Spleen (tissue), 7 donors: ENCODE results near the gene TIMP2.

ENCODE experiments used
- CTCF ChIP-seq, 11 experiments: fragments of 200-600 bp in 7 of 11; fragments of 450-650 bp in 4 of 11; sonication (generic) in 4 of 11; IDR thresholded peaks in 8 of 11; conservative IDR thresholded peaks in 3 of 11; 1 replicate in 7 of 11; 2 replicates in 4 of 11; pipeline versions ENCODE4 v1.4.0 to v1.8.0; 2016 to 2021; ENCODE audit warnings: antibody characterized with exemption in 11 of 11, inconsistent platforms in 4 of 11, mild to moderate bottlenecking in 1 of 11
- POLR2A ChIP-seq, 3 donors: fragments of 450-650 bp; IDR thresholded peaks; one replicate each; pipeline ENCODE4 v1.5.1; 2017; ENCODE audit warnings: antibody characterized with exemption in 3 of 3, mild to moderate bottlenecking in 1 of 3
- POLR2AphosphoS5 ChIP-seq, 3 donors: sonication (generic); formaldehyde crosslinking; IDR thresholded peaks; one replicate each; pipeline ENCODE4 v1.5.1; 2017; ENCODE audit warnings: antibody characterized with exemption in 3 of 3
- donor health status: DM: no; HTN: no; CAD: no; lungs with moderate emphysema.
- donor health status: DM: no; HTN: no; CAD: no.
- donor health status: DM: no; HTN: no; CAD: no.

GRCh38 chr17:78896091-78896833 lies 28.9 kb downstream of the TIMP2 start:
- TF ChIP-seq CTCF (IDR thresholded peaks at IDR 0.05 in 8 of 11, conservative IDR thresholded peaks at IDR 0.05 in 3 of 11): no peak
- no peak for TF ChIP-seq POLR2A (IDR thresholded peaks at IDR 0.05)
- peak in 2 of 3 donors; percentile 18 to 30 for TF ChIP-seq POLR2AphosphoS5 (IDR thresholded peaks at IDR 0.05)
